HEK293T (cell line): ENCODE measurements around the gene HOXD11.

Source experiments
- CTCF ChIA-PET: fragments of 350-600 bp; formaldehyde crosslinking; extraction: SDS; loops from one replicate; lab custom pipeline; 2021; ENCODE audit warnings: antibody characterized with exemption, inconsistent platforms; lab: Yijun Ruan, JAX
- POLR2A ChIA-PET: fragments of 350-600 bp; formaldehyde crosslinking; extraction: SDS; loops from one replicate; lab custom pipeline; 2020; ENCODE audit warnings: antibody characterized with exemption, inconsistent platforms; lab: Yijun Ruan, JAX
- DNase-seq: peaks from one replicate; pipeline ENCODE4 v3.0.0; 2012; ENCODE audit warnings: mixed read lengths; ENCODE audit errors: extremely low spot score
- ARNT ChIP-seq: fragments of 450-650 bp; IDR thresholded peaks from 2 replicates; pipeline ENCODE4 v1.6.1; 2017; ENCODE audit warnings: mild to moderate bottlenecking
- BHLHE40 ChIP-seq: fragments of 450-650 bp; IDR thresholded peaks from 2 replicates; pipeline ENCODE4 v1.6.1; 2016; ENCODE audit warnings: mild to moderate bottlenecking, moderate library complexity, borderline replicate concordance
- CTBP1 ChIP-seq: fragments of 450-650 bp; IDR thresholded peaks from 2 replicates; pipeline ENCODE4 v1.6.1; 2016; ENCODE audit warnings: borderline replicate concordance
- ELF4 ChIP-seq: fragments of 450-650 bp; IDR thresholded peaks from 2 replicates; pipeline ENCODE4 v1.6.1; 2017; ENCODE audit warnings: antibody characterized with exemption
- FOXA1 ChIP-seq: fragments of 450-650 bp; IDR thresholded peaks from 2 replicates; pipeline ENCODE4 v1.6.1; 2016; ENCODE audit warnings: mild to moderate bottlenecking
- FOXK2 ChIP-seq: fragments of 450-650 bp; IDR thresholded peaks from 2 replicates; pipeline ENCODE4 v1.6.1; 2016; ENCODE audit warnings: mild to moderate bottlenecking
- FOXM1 ChIP-seq: fragments of 450-650 bp; IDR thresholded peaks from 2 replicates; pipeline ENCODE4 v1.6.1; 2017; ENCODE audit warnings: mild to moderate bottlenecking, borderline replicate concordance
- HDGF ChIP-seq: fragments of 450-650 bp; IDR thresholded peaks from 2 replicates; pipeline ENCODE4 v1.6.1; 2017; ENCODE audit warnings: antibody characterized with exemption, borderline replicate concordance
- L3MBTL2 ChIP-seq: fragments of 450-650 bp; conservative IDR thresholded peaks from 2 replicates; pipeline ENCODE4 v1.6.1; 2016; ENCODE audit warnings: mild to moderate bottlenecking
- LEF1 ChIP-seq: fragments of 450-650 bp; IDR thresholded peaks from 2 replicates; pipeline ENCODE4 v1.6.1; 2017; ENCODE audit warnings: mild to moderate bottlenecking, borderline replicate concordance
- NFRKB ChIP-seq: fragments of 450-650 bp; IDR thresholded peaks from 2 replicates; pipeline ENCODE4 v1.6.1; 2016; ENCODE audit warnings: mild to moderate bottlenecking, moderate library complexity
- SP1 ChIP-seq: fragments of 450-650 bp; IDR thresholded peaks from 2 replicates; pipeline ENCODE4 v1.6.1; 2017
- SUZ12 ChIP-seq: fragments of 450-650 bp; IDR thresholded peaks from 2 replicates; pipeline ENCODE4 v1.6.1; 2016; ENCODE audit warnings: mild to moderate bottlenecking
- TARDBP ChIP-seq: fragments of 450-650 bp; IDR thresholded peaks from 2 replicates; pipeline ENCODE4 v1.6.1; 2016
- ZNF384 ChIP-seq: fragments of 450-650 bp; IDR thresholded peaks from 2 replicates; pipeline ENCODE4 v1.6.1; 2016
- TF ChIP-seq, protein P1 (sequence below): fragments of 450-650 bp; IDR thresholded peaks from 2 replicates; pipeline ENCODE4 v1.6.1; 2016

The HOXD11 gene

DNA sequence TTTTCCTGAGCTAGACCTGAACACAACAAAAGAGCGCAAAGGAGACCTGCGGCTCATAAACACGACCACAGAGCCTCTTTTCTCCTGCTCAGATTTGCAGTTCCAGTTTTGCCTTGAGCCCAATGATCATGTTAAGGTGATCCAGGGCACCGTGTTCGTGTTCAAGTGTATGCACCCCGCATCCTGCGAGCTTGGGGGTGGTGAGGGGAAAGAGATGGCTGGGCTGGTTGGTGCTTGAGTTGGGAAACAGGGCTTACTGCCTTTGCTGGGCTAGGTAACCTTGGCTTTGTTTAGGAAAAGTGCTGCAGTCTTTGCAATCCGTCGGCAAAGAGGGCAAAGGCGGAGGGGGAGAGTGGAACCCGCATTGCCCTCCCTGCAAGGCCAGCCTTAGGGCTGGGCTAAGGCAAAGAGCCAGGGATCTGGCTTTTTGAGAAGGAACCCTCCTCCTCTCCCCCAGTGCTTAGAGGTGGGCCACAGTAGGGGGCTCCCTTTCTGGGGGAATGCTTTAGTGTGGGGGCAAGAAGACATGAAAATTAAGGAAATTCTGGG is 10.8 kb downstream of the HOXD11 start:
- CTCF ChIA-PET: interaction anchor here (1.0 kb wide), 1 partner anchor 9 kb away, joined by 3 read pairs; no protein-coding TSS in a partner anchor
- POLR2A ChIA-PET: no interaction called here
- TF ChIP-seq SUZ12: no peak
- TF ChIP-seq HDGF: no peak
- TF ChIP-seq, protein P1, sequence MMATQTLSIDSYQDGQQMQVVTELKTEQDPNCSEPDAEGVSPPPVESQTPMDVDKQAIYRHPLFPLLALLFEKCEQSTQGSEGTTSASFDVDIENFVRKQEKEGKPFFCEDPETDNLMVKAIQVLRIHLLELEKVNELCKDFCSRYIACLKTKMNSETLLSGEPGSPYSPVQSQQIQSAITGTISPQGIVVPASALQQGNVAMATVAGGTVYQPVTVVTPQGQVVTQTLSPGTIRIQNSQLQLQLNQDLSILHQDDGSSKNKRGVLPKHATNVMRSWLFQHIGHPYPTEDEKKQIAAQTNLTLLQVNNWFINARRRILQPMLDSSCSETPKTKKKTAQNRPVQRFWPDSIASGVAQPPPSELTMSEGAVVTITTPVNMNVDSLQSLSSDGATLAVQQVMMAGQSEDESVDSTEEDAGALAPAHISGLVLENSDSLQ: no peak
- no peak for TF ChIP-seq LEF1
- TF ChIP-seq CTBP1: no peak
- TF ChIP-seq TARDBP: no peak
- no peak for TF ChIP-seq L3MBTL2
- TF ChIP-seq ELF4: no peak
- TF ChIP-seq NFRKB: no peak
- TF ChIP-seq BHLHE40: no peak
- TF ChIP-seq SP1: no peak
- TF ChIP-seq FOXM1: no peak
- TF ChIP-seq FOXK2: no peak
- TF ChIP-seq FOXA1: no peak
- TF ChIP-seq ARNT: no peak
- TF ChIP-seq ZNF384: no peak
- DNase-seq: no peak

- CTCF ChIA-PET: no interaction called here
- DNase-seq: no peak
- POLR2A ChIA-PET: no interaction called here
- TF ChIP-seq, protein P1: no peak
- TF ChIP-seq ARNT: no peak
- TF ChIP-seq FOXK2: no peak
Measured at GRCh38 chr2:176118601-176119339, 11.7 kb downstream of the HOXD11 start.

DNA sequence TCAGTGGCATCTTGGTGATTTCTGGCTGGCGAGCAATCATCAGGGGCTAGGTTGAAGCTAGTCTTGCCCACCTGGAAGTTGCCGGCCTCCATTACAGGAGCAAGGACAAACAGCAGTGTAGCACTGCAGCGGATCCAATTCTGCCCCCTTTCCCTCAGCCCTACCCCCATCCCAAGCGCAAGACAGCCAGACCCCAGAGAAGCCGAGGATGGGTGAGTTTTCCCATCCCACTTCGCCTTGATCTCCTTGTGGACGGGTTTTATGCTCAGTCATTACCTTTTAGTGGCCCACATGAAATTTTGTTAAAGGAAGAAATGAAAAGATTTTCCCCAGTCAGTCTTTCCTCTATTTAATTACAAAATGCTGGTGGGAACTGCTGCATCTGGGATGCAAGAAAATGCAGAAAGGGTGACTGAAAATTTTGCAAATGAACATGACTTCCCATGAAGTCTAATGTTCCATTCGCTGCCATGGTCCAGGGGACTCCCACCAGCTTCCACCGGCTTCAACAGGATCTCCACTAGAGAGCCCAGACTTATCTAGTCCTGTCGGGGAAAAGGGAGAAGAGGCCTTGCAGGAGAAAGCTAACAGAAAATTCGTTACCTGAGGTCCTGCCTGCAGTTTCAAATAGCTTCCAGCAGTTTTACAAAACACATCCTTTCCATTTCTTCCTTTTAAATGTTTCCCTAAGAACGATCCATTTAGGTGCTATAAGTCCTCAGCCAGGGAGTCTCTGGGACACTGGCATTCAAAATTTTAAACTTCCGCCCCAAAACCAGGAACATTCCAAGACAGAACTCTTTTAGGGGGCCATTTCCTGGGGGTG is 13.5 kb downstream of the HOXD11 start:
- TF ChIP-seq FOXK2 (no peak), L3MBTL2 (no peak), SP1 (no peak), LEF1 (no peak), CTBP1 (no peak), SUZ12 (no peak)
- TF ChIP-seq, protein P1: no peak
- DNase-seq: no peak
- POLR2A ChIA-PET: interaction anchor here (0.5 to 1.5 kb wide), 4 partner anchors 11 to 1144 kb away, joined by 3 to 5 read pairs (median 3); partner anchors contain the start of gene NFE2L2
- CTCF ChIA-PET: no interaction called here

GRCh38 chr2:176121190-176122051 is 14.3 kb downstream of the HOXD11 start:
- POLR2A ChIA-PET: interaction anchor here (1.5 kb wide), 1 partner anchor 16 kb away, joined by 5 read pairs; no protein-coding TSS in a partner anchor

DNA sequence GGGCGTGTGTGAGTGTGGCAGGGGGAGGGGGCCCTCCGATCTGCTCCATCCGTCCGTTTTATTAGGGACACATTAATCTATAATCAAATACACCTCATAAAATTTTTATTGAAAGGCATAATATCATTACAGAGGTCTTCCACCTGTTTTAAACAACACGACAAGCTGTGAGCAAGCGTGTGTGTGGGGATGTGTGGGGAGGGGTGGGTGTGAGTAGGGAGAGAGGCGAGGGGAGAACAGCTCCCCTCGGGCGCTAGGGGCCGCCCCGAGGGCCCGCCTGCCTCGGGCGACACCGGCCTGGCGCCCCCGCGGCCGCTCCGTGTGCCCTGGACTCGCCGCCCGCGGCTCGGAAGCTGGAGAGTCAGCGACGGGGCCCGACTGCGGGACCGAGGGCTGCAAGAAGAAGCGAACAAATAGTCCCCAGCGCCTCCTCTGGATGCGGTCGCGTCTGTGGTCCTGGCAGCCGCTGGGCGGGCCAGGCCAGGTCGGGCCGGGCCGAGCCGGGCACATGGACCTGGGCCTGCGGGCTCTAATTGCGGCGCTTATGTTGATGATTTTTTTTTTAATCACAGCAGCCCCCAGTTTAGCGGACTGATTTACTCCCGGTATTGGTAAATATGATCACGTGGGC is 15.1 kb downstream of the HOXD11 start:
- ChIA-PET POLR2A (interaction anchor here (1.5 kb wide), 1 partner anchor 17 kb away, joined by 5 read pairs; no protein-coding TSS in a partner anchor), CTCF (no interaction called here)
- DNase-seq: no peak
- TF ChIP-seq HDGF (no peak), L3MBTL2 (no peak), CTBP1 (no peak), LEF1 (no peak), NFRKB (no peak), BHLHE40 (no peak), ELF4 (no peak), SUZ12 (no peak), FOXA1 (no peak), TARDBP (no peak), FOXM1 (no peak), SP1 (no peak)

More at GRCh38 chr2:176121190-176122051, 14.3 kb downstream of the HOXD11 start:
- DNase-seq: no peak
- CTCF ChIA-PET: no interaction called here
- no peak for TF ChIP-seq FOXA1
- no peak for TF ChIP-seq FOXK2
- TF ChIP-seq FOXM1: no peak
- no peak for TF ChIP-seq LEF1
- no peak for TF ChIP-seq BHLHE40
- TF ChIP-seq ARNT: no peak
- no peak for TF ChIP-seq SP1
- no peak for TF ChIP-seq HDGF
- TF ChIP-seq SUZ12: no peak
- TF ChIP-seq NFRKB: no peak
- TF ChIP-seq ELF4: no peak
- no peak for TF ChIP-seq L3MBTL2
- TF ChIP-seq TARDBP: no peak
